Mucosa of descending colon (tissue), 3 donors: Measurements from ENCODE around the gene REPS2. TPM values are rescaled to one million over a fixed set of nuclear protein-coding genes. Genes with fewer than 3 reads are reported as not detected.

Experiments used
- ATAC-seq: fragments of 200-7000 bp; cut with Tn5 transposase; one replicate; pipeline ENCODE4 v1.9.1; 2020; ENCODE audit warnings: mild to moderate bottlenecking, moderate library complexity
- DNase-seq, 3 donors: peaks; one replicate each; pipeline ENCODE4 v3.0.0-alpha.2; 2020
- H3K36me3 ChIP-seq: fragments of 200-600 bp; one replicate; pipeline ENCODE4 v1.8.0; 2021; ENCODE audit warnings: low read depth, mild to moderate bottlenecking
- H3K4me1 ChIP-seq: fragments of 200-600 bp; one replicate; pipeline ENCODE4 v1.8.0; 2021; ENCODE audit warnings: low read depth, mild to moderate bottlenecking
- H3K4me3 ChIP-seq: fragments of 200-600 bp; one replicate; pipeline ENCODE4 v1.8.0; 2021; ENCODE audit warnings: mild to moderate bottlenecking
- H3K9me3 ChIP-seq: fragments of 200-600 bp; one replicate; pipeline ENCODE4 v1.8.0; 2021; ENCODE audit warnings: mild to moderate bottlenecking
- intact Hi-C, 2 donors: fragments of 100-400 bp; cut with DNase I in 1 of 2; cut with micrococcal nuclease in 1 of 2; formaldehyde crosslinking; loops; one replicate each; pipeline versions ENCODE4 v1.11.0 to v1.11.1; 2022; cut with DNase I, micrococcal nuclease
- total RNA-seq, 3 donors: library from RNA; stranded (reverse); fragmentation: NEBNext Ultra II Directional in 2 of 3; extraction: Animal tissue kit (Norgen Biotek cat#: 25700) in 2 of 3; gene quantifications; one replicate each; pipeline versions ENCODE4 v1.2.1 to v1.2.4, GENCODE V29; 2021 to 2023
- TF ChIP-seq, protein P1 (sequence below): fragments of 200-600 bp; IDR thresholded peaks from one replicate; pipeline ENCODE4 v1.8.0; 2022; ENCODE audit warnings: antibody characterized with exemption, mild to moderate bottlenecking
- donor health status: DM: no; HTN: no; CAD: no; lungs with moderate emphysema.
- donor health status: DM: no; HTN: no; CAD: no.
- donor health status: DM: no; HTN: yes; CAD: no.

Gene REPS2
- total RNA-seq, 3 donors from 2014 or later, result 12.7 to 19.6 (median 17.2) TPM

GRCh38 chrX:17174671-17175070 lies 228.2 kb downstream of the REPS2 start:
- DNase-seq, result peak in 1 of 3 donors; percentile 3
- Histone ChIP-seq H3K4me1 (no peaks in the 10 kb centered on the region), H3K4me3 (no peak overlapping the region), H3K9me3 (no peaks in the 10 kb centered on the region), H3K36me3 (no peaks in the 10 kb centered on the region)
- intact Hi-C loops, result no loop called here
- ATAC-seq, result no peak
- TF ChIP-seq, protein P1, sequence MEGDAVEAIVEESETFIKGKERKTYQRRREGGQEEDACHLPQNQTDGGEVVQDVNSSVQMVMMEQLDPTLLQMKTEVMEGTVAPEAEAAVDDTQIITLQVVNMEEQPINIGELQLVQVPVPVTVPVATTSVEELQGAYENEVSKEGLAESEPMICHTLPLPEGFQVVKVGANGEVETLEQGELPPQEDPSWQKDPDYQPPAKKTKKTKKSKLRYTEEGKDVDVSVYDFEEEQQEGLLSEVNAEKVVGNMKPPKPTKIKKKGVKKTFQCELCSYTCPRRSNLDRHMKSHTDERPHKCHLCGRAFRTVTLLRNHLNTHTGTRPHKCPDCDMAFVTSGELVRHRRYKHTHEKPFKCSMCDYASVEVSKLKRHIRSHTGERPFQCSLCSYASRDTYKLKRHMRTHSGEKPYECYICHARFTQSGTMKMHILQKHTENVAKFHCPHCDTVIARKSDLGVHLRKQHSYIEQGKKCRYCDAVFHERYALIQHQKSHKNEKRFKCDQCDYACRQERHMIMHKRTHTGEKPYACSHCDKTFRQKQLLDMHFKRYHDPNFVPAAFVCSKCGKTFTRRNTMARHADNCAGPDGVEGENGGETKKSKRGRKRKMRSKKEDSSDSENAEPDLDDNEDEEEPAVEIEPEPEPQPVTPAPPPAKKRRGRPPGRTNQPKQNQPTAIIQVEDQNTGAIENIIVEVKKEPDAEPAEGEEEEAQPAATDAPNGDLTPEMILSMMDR, result no peak

DNA sequence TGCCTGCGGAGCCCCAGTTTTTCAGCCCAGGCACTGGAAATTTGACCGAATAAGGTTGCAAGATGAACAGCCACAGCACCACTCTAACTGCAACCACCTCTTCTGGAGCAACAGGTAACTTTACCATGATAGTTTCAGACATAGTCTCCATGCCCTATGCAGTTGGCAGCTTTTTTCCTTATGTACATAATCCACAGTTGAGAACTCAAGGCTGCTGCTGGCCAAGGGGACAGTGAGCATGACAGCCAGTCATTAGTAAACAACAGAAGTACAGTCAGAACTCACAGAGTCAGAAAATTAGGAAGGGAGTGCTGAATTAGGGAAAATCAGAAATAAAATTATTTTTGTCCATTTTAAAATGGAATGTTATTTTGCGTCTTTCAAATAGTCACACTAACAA lies 235.9 kb downstream of the REPS2 start:
- Histone ChIP-seq H3K4me1 (no peaks in the 10 kb centered on the region), H3K4me3 (no peak overlapping the region), H3K36me3 (no peaks in the 10 kb centered on the region), H3K9me3 (no peaks in the 10 kb centered on the region)
- ATAC-seq (no peak), DNase-seq (no peak)
- intact Hi-C loops, result no loop called here
- TF ChIP-seq, protein P1, result no peak

- H3K36me3 ChIP-seq, result no peaks in the 10 kb centered on the region
- H3K4me1 ChIP-seq, result no peaks in the 10 kb centered on the region
- DNase-seq (no peak), ATAC-seq (no peak)
- H3K4me3 ChIP-seq, result no peak overlapping the region
- intact Hi-C loops, result no loop called here
- TF ChIP-seq, protein P1, result no peak
- no peaks in the 10 kb centered on the region for H3K9me3 ChIP-seq
These were observed 237.1 kb downstream of the REPS2 start for GRCh38 chrX:17183566-17183965.

- TF ChIP-seq, protein P1, result no peak
- no peak overlapping the region for H3K4me3 ChIP-seq
- H3K9me3 ChIP-seq, result no peaks in the 10 kb centered on the region
- ATAC-seq (no peak), DNase-seq (no peak)
- intact Hi-C loops, result no loop called here
- no peaks in the 10 kb centered on the region for H3K4me1 ChIP-seq
- no peaks in the 10 kb centered on the region for H3K36me3 ChIP-seq
These were observed 239.0 kb downstream of the REPS2 start for GRCh38 chrX:17185431-17185830.

DNA sequence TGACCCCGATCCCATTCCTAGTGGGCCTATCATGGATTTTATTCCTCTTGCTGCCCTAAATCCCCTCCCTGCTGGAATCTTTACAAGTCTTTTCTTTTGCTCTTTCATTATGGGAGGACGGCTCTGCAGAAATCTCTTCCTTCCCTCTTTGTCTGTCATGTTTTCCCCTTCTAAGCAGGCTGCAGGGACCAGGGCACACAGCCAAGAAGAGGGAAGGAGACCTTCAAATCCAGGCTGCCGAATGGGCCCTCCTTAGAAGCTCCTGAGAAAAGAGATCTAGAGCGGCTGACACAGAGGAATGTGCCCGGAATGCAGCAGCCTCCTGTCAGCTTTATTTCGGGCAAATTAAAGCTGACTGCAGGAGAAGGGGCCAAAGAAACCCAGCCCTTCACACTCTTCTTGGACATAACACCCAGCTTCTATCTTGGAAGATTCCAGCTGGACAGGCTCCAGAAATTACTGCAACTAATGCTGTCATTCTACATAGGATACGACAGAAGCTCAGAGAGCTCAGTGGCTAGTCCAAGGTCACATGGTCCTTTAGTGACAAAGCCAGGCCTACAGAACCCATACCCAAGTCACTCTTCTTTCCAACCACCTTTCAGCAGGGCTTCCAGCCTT lies 240.8 kb downstream of the REPS2 start:
- Histone ChIP-seq H3K4me1 (no peaks in the 10 kb centered on the region), H3K4me3 (no peak overlapping the region), H3K36me3 (no peaks in the 10 kb centered on the region), H3K9me3 (no peaks in the 10 kb centered on the region)
- DNase-seq (no peak), ATAC-seq (no peak)
- TF ChIP-seq, protein P1, result no peak
- intact Hi-C loops, result no loop called here

DNA sequence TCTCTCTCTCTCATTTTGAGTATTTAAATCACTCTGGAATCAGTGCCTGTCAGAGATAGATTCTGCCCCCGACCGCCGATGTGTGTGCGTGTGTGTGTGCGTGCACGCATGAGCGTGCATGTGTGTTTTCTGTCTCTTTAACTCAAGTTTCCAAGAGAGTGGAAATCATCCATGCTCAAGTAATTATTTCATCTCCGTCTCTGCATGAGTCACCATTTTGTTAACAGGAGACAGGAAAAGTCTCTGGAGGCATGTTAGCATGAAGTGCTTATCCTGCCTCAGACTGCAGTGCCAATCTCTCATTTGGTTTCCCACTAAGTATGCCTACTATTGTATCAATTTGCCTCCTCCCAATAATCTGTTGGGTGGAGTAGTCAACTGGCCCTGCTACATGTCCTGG lies 245.6 kb downstream of the REPS2 start:
- no peak for DNase-seq
- Histone ChIP-seq H3K4me1 (no peaks in the 10 kb centered on the region), H3K4me3 (no peak overlapping the region), H3K9me3 (no peaks in the 10 kb centered on the region), H3K36me3 (no peaks in the 10 kb centered on the region)
- no peak for ATAC-seq
- TF ChIP-seq, protein P1, result no peak
- intact Hi-C loops, result no loop called here
